ENCODE results near the gene LYRM4.

Gene LYRM4

GRCh38 chr6:5126214-5126613, 134.5 kb downstream of the LYRM4 start:
- Histone ChIP-seq H3K79me2 (ENCODE audit: control insufficient read depth, insufficient read depth, low read length, poor library complexity) (no peaks in the 10 kb centered on the region), H3K4me1 (ENCODE audit: control insufficient read depth in 1 of 2, insufficient read depth in 2 of 2, low read length in 2 of 2) (peaks cover 16 to 19% of the 10 kb centered on the region in 2 experiments), H2BK120ac (ENCODE audit: insufficient read depth, low read length, poor library complexity) (no peak overlapping the region), H3K4me2 (ENCODE audit: low read length) (no peak overlapping the region), H3K27me3 (ENCODE audit: insufficient read depth, low read length) (no peaks in the 10 kb centered on the region), H3K27ac (ENCODE audit: low read depth, low read length) (no peak overlapping the region), H3K23ac (ENCODE audit: low read length) (no peak overlapping the region), H3K4ac (ENCODE audit: low read depth, low read length) (no peak overlapping the region), H4K91ac (ENCODE audit: low read depth, low read length) (no peak overlapping the region), H3K9ac (ENCODE audit: low read length) (no peak overlapping the region), H3K9me3 (ENCODE audit: insufficient read depth, low read depth, low read length) (peaks cover 3% of the 10 kb centered on the region), H4K8ac (ENCODE audit: low read depth, low read length) (no peak overlapping the region), H3K36me3 (ENCODE audit: control insufficient read depth in 1 of 2, insufficient read depth in 2 of 2, low read length in 2 of 2) (no peaks in the 10 kb centered on the region), H3K18ac (ENCODE audit: low read length) (no peak overlapping the region), H3K14ac (ENCODE audit: low read length) (no peak overlapping the region), H4K12ac (ENCODE audit: low read depth, low read length) (no peak overlapping the region), H2BK5ac (ENCODE audit: low read depth, low read length, poor library complexity) (no peak overlapping the region), H3K79me1 (ENCODE audit: low read length) (peaks cover 3% of the 10 kb centered on the region), H2AFZ (ENCODE audit: insufficient read depth, low read length, poor library complexity) (no peak overlapping the region), H3K4me3 (ENCODE audit: low read depth, low read length) (no peak overlapping the region), H2BK12ac (ENCODE audit: low read length) (no peak overlapping the region), H2AK5ac (ENCODE audit: low read length) (no peak overlapping the region)
- DNase-seq: peak; percentile 38 to 83
- WGBS (ENCODE audit: extremely low coverage, insufficient coverage, insufficient read length): no CpG with 5 or more reads among the region's 4 CpGs

GRCh38 chr6:5125152-5126006, 135.4 kb downstream of the LYRM4 start:
- peaks cover 3% of the 10 kb centered on the region for H3K9me3 ChIP-seq (ENCODE audit: insufficient read depth, low read depth, low read length)
- H3K4me1 ChIP-seq (ENCODE audit: control insufficient read depth in 1 of 2, insufficient read depth in 2 of 2, low read length in 2 of 2): peaks cover 15 to 18% of the 10 kb centered on the region in 2 experiments
- H2AFZ ChIP-seq (ENCODE audit: insufficient read depth, low read length, poor library complexity): no peak overlapping the region
- H3K79me1 ChIP-seq (ENCODE audit: low read length): peaks cover 3% of the 10 kb centered on the region
- no peak overlapping the region for H3K14ac ChIP-seq (ENCODE audit: low read length)
- peak overlapping the region; percentile 14 for H2BK120ac ChIP-seq (ENCODE audit: insufficient read depth, low read length, poor library complexity)
- H3K4me3 ChIP-seq (ENCODE audit: low read depth, low read length): no peak overlapping the region
- H4K8ac ChIP-seq (ENCODE audit: low read depth, low read length): no peak overlapping the region
- no peaks in the 10 kb centered on the region for H3K36me3 ChIP-seq (ENCODE audit: control insufficient read depth in 1 of 2, insufficient read depth in 2 of 2, low read length in 2 of 2)
- no peak overlapping the region for H3K9ac ChIP-seq (ENCODE audit: low read length)
- no peak overlapping the region for H2BK12ac ChIP-seq (ENCODE audit: low read length)
- H2BK5ac ChIP-seq (ENCODE audit: low read depth, low read length, poor library complexity): no peak overlapping the region
- H4K12ac ChIP-seq (ENCODE audit: low read depth, low read length): no peak overlapping the region
- H4K91ac ChIP-seq (ENCODE audit: low read depth, low read length): peak overlapping the region; percentile 21
- no peak overlapping the region for H3K4me2 ChIP-seq (ENCODE audit: low read length)
- WGBS (ENCODE audit: extremely low coverage, insufficient coverage, insufficient read length): no CpG with 5 or more reads among the region's 11 CpGs
- H2AK5ac ChIP-seq (ENCODE audit: low read length): peak overlapping the region; percentile 9
- H3K79me2 ChIP-seq (ENCODE audit: control insufficient read depth, insufficient read depth, low read length, poor library complexity): no peaks in the 10 kb centered on the region
- H3K27ac ChIP-seq (ENCODE audit: low read depth, low read length): peak overlapping the region; percentile 29
- peak overlapping the region; percentile 4 for H3K18ac ChIP-seq (ENCODE audit: low read length)
- H3K23ac ChIP-seq (ENCODE audit: low read length): no peak overlapping the region
- no peaks in the 10 kb centered on the region for H3K27me3 ChIP-seq (ENCODE audit: insufficient read depth, low read length)
- DNase-seq: peak; percentile 89
- H3K4ac ChIP-seq (ENCODE audit: low read depth, low read length): no peak overlapping the region

GRCh38 chr6:5124526-5124925, 136.2 kb downstream of the LYRM4 start:
- H4K8ac ChIP-seq (ENCODE audit: low read depth, low read length): no peak overlapping the region
- no peak overlapping the region for H2AK5ac ChIP-seq (ENCODE audit: low read length)
- no peak overlapping the region for H4K12ac ChIP-seq (ENCODE audit: low read depth, low read length)
- H3K4ac ChIP-seq (ENCODE audit: low read depth, low read length): no peak overlapping the region
- H3K4me1 ChIP-seq (ENCODE audit: control insufficient read depth in 1 of 2, insufficient read depth in 2 of 2, low read length in 2 of 2): peaks cover 10 to 14% of the 10 kb centered on the region in 2 experiments
- H3K27me3 ChIP-seq (ENCODE audit: insufficient read depth, low read length): no peaks in the 10 kb centered on the region
- peak overlapping the region; percentile 2 for H4K91ac ChIP-seq (ENCODE audit: low read depth, low read length)
- H3K27ac ChIP-seq (ENCODE audit: low read depth, low read length): no peak overlapping the region
- H3K18ac ChIP-seq (ENCODE audit: low read length): no peak overlapping the region
- WGBS (ENCODE audit: extremely low coverage, insufficient coverage, insufficient read length): no CpG with 5 or more reads among the region's 8 CpGs
- H3K9ac ChIP-seq (ENCODE audit: low read length): no peak overlapping the region
- no peak overlapping the region for H3K4me2 ChIP-seq (ENCODE audit: low read length)
- H3K9me3 ChIP-seq (ENCODE audit: insufficient read depth, low read depth, low read length): peaks cover 3% of the 10 kb centered on the region
- no peaks in the 10 kb centered on the region for H3K36me3 ChIP-seq (ENCODE audit: control insufficient read depth in 1 of 2, insufficient read depth in 2 of 2, low read length in 2 of 2)
- H2BK120ac ChIP-seq (ENCODE audit: insufficient read depth, low read length, poor library complexity): no peak overlapping the region
- no peak overlapping the region for H2BK5ac ChIP-seq (ENCODE audit: low read depth, low read length, poor library complexity)
- no peak overlapping the region for H2AFZ ChIP-seq (ENCODE audit: insufficient read depth, low read length, poor library complexity)
- H3K79me1 ChIP-seq (ENCODE audit: low read length): no peaks in the 10 kb centered on the region
- no peaks in the 10 kb centered on the region for H3K79me2 ChIP-seq (ENCODE audit: control insufficient read depth, insufficient read depth, low read length, poor library complexity)
- H2BK12ac ChIP-seq (ENCODE audit: low read length): peak overlapping the region; percentile 23
- no peak overlapping the region for H3K4me3 ChIP-seq (ENCODE audit: low read depth, low read length)
- no peak overlapping the region for H3K14ac ChIP-seq (ENCODE audit: low read length)
- H3K23ac ChIP-seq (ENCODE audit: low read length): no peak overlapping the region
- DNase-seq: no peak

- Histone ChIP-seq H3K14ac (ENCODE audit: low read length) (no peak overlapping the region), H3K79me2 (ENCODE audit: control insufficient read depth, insufficient read depth, low read length, poor library complexity) (no peaks in the 10 kb centered on the region), H2BK12ac (ENCODE audit: low read length) (no peak overlapping the region), H2BK120ac (ENCODE audit: insufficient read depth, low read length, poor library complexity) (no peak overlapping the region), H3K27ac (ENCODE audit: low read depth, low read length) (no peak overlapping the region), H4K12ac (ENCODE audit: low read depth, low read length) (no peak overlapping the region), H3K4me2 (ENCODE audit: low read length) (no peak overlapping the region), H4K91ac (ENCODE audit: low read depth, low read length) (no peak overlapping the region), H3K9ac (ENCODE audit: low read length) (no peak overlapping the region), H3K18ac (ENCODE audit: low read length) (no peak overlapping the region), H4K8ac (ENCODE audit: low read depth, low read length) (no peak overlapping the region), H2AFZ (ENCODE audit: insufficient read depth, low read length, poor library complexity) (no peak overlapping the region), H3K36me3 (ENCODE audit: control insufficient read depth in 1 of 2, insufficient read depth in 2 of 2, low read length in 2 of 2) (no peaks in the 10 kb centered on the region), H3K79me1 (ENCODE audit: low read length) (no peaks in the 10 kb centered on the region), H2AK5ac (ENCODE audit: low read length) (no peak overlapping the region), H3K4me3 (ENCODE audit: low read depth, low read length) (no peak overlapping the region), H3K9me3 (ENCODE audit: insufficient read depth, low read depth, low read length) (peaks cover 1% of the 10 kb centered on the region), H3K23ac (ENCODE audit: low read length) (no peak overlapping the region), H2BK5ac (ENCODE audit: low read depth, low read length, poor library complexity) (no peak overlapping the region), H3K27me3 (ENCODE audit: insufficient read depth, low read length) (no peaks in the 10 kb centered on the region), H3K4me1 (ENCODE audit: control insufficient read depth in 1 of 2, insufficient read depth in 2 of 2, low read length in 2 of 2) (peaks cover 10 to 14% of the 10 kb centered on the region in 2 experiments), H3K4ac (ENCODE audit: low read depth, low read length) (no peak overlapping the region)
- WGBS (ENCODE audit: extremely low coverage, insufficient coverage, insufficient read length): no CpG with 5 or more reads among the region's 20 CpGs
- DNase-seq: no peak
Observed at GRCh38 chr6:5123296-5124143, 137.2 kb downstream of the LYRM4 start.

Data from trophoblast cell (in vitro differentiated cells and primary cell).